Measurements from ENCODE around the gene ZCCHC24.

- TF ChIP-seq, protein P1, sequence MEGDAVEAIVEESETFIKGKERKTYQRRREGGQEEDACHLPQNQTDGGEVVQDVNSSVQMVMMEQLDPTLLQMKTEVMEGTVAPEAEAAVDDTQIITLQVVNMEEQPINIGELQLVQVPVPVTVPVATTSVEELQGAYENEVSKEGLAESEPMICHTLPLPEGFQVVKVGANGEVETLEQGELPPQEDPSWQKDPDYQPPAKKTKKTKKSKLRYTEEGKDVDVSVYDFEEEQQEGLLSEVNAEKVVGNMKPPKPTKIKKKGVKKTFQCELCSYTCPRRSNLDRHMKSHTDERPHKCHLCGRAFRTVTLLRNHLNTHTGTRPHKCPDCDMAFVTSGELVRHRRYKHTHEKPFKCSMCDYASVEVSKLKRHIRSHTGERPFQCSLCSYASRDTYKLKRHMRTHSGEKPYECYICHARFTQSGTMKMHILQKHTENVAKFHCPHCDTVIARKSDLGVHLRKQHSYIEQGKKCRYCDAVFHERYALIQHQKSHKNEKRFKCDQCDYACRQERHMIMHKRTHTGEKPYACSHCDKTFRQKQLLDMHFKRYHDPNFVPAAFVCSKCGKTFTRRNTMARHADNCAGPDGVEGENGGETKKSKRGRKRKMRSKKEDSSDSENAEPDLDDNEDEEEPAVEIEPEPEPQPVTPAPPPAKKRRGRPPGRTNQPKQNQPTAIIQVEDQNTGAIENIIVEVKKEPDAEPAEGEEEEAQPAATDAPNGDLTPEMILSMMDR (IDR thresholded peaks at IDR 0.05), result no peak
- no peak for TF ChIP-seq POLR2A (IDR thresholded peaks at IDR 0.05)
These were observed 95.5 kb downstream of the ZCCHC24 start for GRCh38 chr10:79349766-79350406.
